Activated CD4-positive, alpha-beta T cell treated with anti-CD3 and anti-CD28 coated beads, Interleukin-2, amount 10 ng/mL, durations not matched to agents 7 days and 5 days (primary cell): Measurements from ENCODE around the gene ARG1. TPM values are rescaled to one million over a fixed set of nuclear protein-coding genes. Genes with fewer than 3 reads are reported as not detected.

Experiments used
- CTCF ChIA-PET: fragments of 350-600 bp; sonication (Branson Sonifier 250); formaldehyde crosslinking; loops from one replicate; lab custom pipeline; 2021; ENCODE audit warnings: antibody characterized with exemption; lab: Charles Lee
- POLR2A ChIA-PET: fragments of 350-600 bp; sonication (Branson Sonifier 250); formaldehyde crosslinking; loops from one replicate; lab custom pipeline; 2021; ENCODE audit warnings: antibody characterized with exemption; lab: Charles Lee
- DNase-seq: peaks from one replicate; pipeline ENCODE4 v3.0.0-alpha.2; 2020
- H3K27ac Mint-ChIP-seq: one replicate; pipeline ENCODE4 v1.8.0; 2021; ENCODE audit warnings: mild to moderate bottlenecking, moderate library complexity, mixed read lengths
- H3K27me3 Mint-ChIP-seq: one replicate; pipeline ENCODE4 v1.8.0; 2021; ENCODE audit warnings: mixed read lengths
- H3K36me3 Mint-ChIP-seq: one replicate; pipeline ENCODE4 v1.8.0; 2021; ENCODE audit warnings: low read depth, mixed read lengths
- H3K4me1 Mint-ChIP-seq: one replicate; pipeline ENCODE4 v1.8.0; 2021; ENCODE audit warnings: mixed read lengths
- H3K4me3 Mint-ChIP-seq: one replicate; pipeline ENCODE4 v1.8.0; 2021; ENCODE audit warnings: mild to moderate bottlenecking, moderate library complexity, mixed read lengths
- H3K9me3 Mint-ChIP-seq: one replicate; pipeline ENCODE4 v1.8.0; 2021; ENCODE audit warnings: mixed read lengths
- total RNA-seq, 2 experiments: library from RNA; stranded (reverse); gene quantifications; one replicate each; pipeline ENCODE4 v1.2.3, GENCODE V29; 2021

ARG1 gene
- total RNA-seq, 2 experiments from 2014 or later = not detected

GRCh38 chr6:131552572-131552971, 20.5 kb upstream of the ARG1 start:
- ChIA-PET POLR2A (no interaction called here), CTCF (interaction anchor here (1.5 kb wide), 1 partner anchor 18 kb away, joined by 4 read pairs; no protein-coding TSS in a partner anchor)
- DNase-seq = no peak
- Mint-ChIP-seq H3K4me3 (no peak overlapping the region), H3K4me1 (no peaks in the 10 kb centered on the region), H3K36me3 (no peaks in the 10 kb centered on the region), H3K27me3 (no peaks in the 10 kb centered on the region), H3K27ac (no peak overlapping the region), H3K9me3 (no peaks in the 10 kb centered on the region)

- peaks cover 5% of the 10 kb centered on the region for H3K9me3 Mint-ChIP-seq
- H3K27me3 Mint-ChIP-seq = no peaks in the 10 kb centered on the region
- ChIA-PET POLR2A (no interaction called here), CTCF (no interaction called here)
- no peaks in the 10 kb centered on the region for H3K4me1 Mint-ChIP-seq
- H3K36me3 Mint-ChIP-seq = no peaks in the 10 kb centered on the region
- no peak overlapping the region for H3K27ac Mint-ChIP-seq
- H3K4me3 Mint-ChIP-seq = no peak overlapping the region
- DNase-seq = no peak
Observed at GRCh38 chr6:131555992-131556391, 17.0 kb upstream of the ARG1 start.

GRCh38 chr6:131558922-131559321, 14.1 kb upstream of the ARG1 start:
- Mint-ChIP-seq H3K9me3 (peaks cover 5% of the 10 kb centered on the region), H3K27me3 (no peaks in the 10 kb centered on the region), H3K27ac (no peak overlapping the region), H3K4me1 (no peaks in the 10 kb centered on the region), H3K36me3 (no peaks in the 10 kb centered on the region), H3K4me3 (no peak overlapping the region)
- DNase-seq = no peak
- ChIA-PET POLR2A (no interaction called here), CTCF (no interaction called here)

GRCh38 chr6:131561925-131562707, 10.9 kb upstream of the ARG1 start:
- CTCF ChIA-PET = no interaction called here
- no peaks in the 10 kb centered on the region for H3K36me3 Mint-ChIP-seq
- H3K27ac Mint-ChIP-seq = no peak overlapping the region
- H3K4me3 Mint-ChIP-seq = no peak overlapping the region
- POLR2A ChIA-PET = no interaction called here
- H3K4me1 Mint-ChIP-seq = no peaks in the 10 kb centered on the region
- H3K27me3 Mint-ChIP-seq = no peaks in the 10 kb centered on the region
- no peak for DNase-seq
- peaks cover 5% of the 10 kb centered on the region for H3K9me3 Mint-ChIP-seq

GRCh38 chr6:131565056-131565455, 8.0 kb upstream of the ARG1 start:
- no peak overlapping the region for H3K4me3 Mint-ChIP-seq
- DNase-seq = no peak
- no peak overlapping the region for H3K27ac Mint-ChIP-seq
- peaks cover 4% of the 10 kb centered on the region for H3K9me3 Mint-ChIP-seq
- no peaks in the 10 kb centered on the region for H3K27me3 Mint-ChIP-seq
- CTCF ChIA-PET = no interaction called here
- H3K4me1 Mint-ChIP-seq = no peaks in the 10 kb centered on the region
- H3K36me3 Mint-ChIP-seq = no peaks in the 10 kb centered on the region
- POLR2A ChIA-PET = no interaction called here

- no peak for DNase-seq
- ChIA-PET POLR2A (no interaction called here), CTCF (interaction anchor here (0.7 kb wide), 1 partner anchor 667 kb away, joined by 3 read pairs; no protein-coding TSS in a partner anchor)
- no peaks in the 10 kb centered on the region for H3K4me1 Mint-ChIP-seq
- H3K9me3 Mint-ChIP-seq = no peaks in the 10 kb centered on the region
- H3K27ac Mint-ChIP-seq = no peak overlapping the region
- H3K36me3 Mint-ChIP-seq = peaks cover 2% of the 10 kb centered on the region
- no peak overlapping the region for H3K4me3 Mint-ChIP-seq
- no peaks in the 10 kb centered on the region for H3K27me3 Mint-ChIP-seq
Observed at GRCh38 chr6:131568726-131569125, 4.3 kb upstream of the ARG1 start.

DNA sequence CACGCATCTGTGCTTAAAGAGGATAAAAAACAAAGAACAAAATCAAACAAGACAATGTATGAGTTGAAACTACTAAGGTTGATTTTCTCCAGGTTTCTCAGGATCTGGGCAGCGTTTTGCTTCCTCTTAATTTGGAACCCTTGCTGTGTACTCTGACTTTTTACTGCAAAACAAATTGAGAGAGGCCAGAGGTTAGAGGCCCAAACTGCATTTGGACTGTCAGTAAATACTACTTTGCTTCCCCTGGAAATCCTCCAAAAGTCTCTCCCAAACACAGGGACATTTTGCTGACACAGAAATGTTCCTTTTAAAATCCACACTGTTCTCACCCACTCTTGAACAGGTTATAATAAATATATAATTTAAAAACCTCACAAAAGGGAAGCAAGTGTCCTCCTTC, 1.1 kb downstream of the ARG1 start:
- no peaks in the 10 kb centered on the region for H3K27me3 Mint-ChIP-seq
- ChIA-PET CTCF (no interaction called here), POLR2A (no interaction called here)
- H3K4me1 Mint-ChIP-seq = no peaks in the 10 kb centered on the region
- no peak overlapping the region for H3K4me3 Mint-ChIP-seq
- H3K9me3 Mint-ChIP-seq = no peaks in the 10 kb centered on the region
- peaks cover 2% of the 10 kb centered on the region for H3K36me3 Mint-ChIP-seq
- DNase-seq = no peak
- H3K27ac Mint-ChIP-seq = no peak overlapping the region

DNA sequence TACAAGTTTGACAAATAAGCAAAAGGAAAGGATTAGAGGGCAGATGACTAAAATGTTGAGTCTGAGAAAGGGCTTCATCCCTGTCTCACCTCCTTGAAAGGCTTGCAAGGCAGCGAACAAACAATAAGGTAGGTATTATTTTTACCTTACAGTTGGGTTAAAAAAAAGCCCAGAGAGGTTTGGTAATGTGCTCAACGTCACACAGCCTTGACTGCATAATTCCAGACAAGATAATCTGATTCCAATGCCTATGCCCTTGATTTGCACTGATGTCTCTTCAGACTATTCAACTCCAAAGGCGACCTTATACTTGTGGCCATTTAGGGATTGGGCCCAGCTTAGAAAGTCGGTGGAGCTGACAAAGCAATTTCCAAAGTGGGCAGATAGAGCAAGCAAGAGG, 1.7 kb downstream of the ARG1 start:
- CTCF ChIA-PET = interaction anchor here (1.0 kb wide), 1 partner anchor 8 kb away, joined by 3 read pairs; no protein-coding TSS in a partner anchor
- H3K27ac Mint-ChIP-seq = no peak overlapping the region
- H3K4me1 Mint-ChIP-seq = no peaks in the 10 kb centered on the region
- DNase-seq = no peak
- H3K9me3 Mint-ChIP-seq = no peaks in the 10 kb centered on the region
- H3K4me3 Mint-ChIP-seq = no peak overlapping the region
- peaks cover 2% of the 10 kb centered on the region for H3K36me3 Mint-ChIP-seq
- no peaks in the 10 kb centered on the region for H3K27me3 Mint-ChIP-seq
- POLR2A ChIA-PET = no interaction called here

GRCh38 chr6:131575834-131576478, 2.9 kb downstream of the ARG1 start:
- H3K4me3 Mint-ChIP-seq = no peak overlapping the region
- POLR2A ChIA-PET = no interaction called here
- H3K27ac Mint-ChIP-seq = no peak overlapping the region
- CTCF ChIA-PET = interaction anchor here (1.5 kb wide), 1 partner anchor 12 kb away, joined by 3 read pairs; no protein-coding TSS in a partner anchor
- H3K36me3 Mint-ChIP-seq = peaks cover 7% of the 10 kb centered on the region
- no peak for DNase-seq
- H3K9me3 Mint-ChIP-seq = no peaks in the 10 kb centered on the region
- H3K4me1 Mint-ChIP-seq = no peaks in the 10 kb centered on the region
- no peaks in the 10 kb centered on the region for H3K27me3 Mint-ChIP-seq

- CTCF ChIA-PET = no interaction called here
- Mint-ChIP-seq H3K36me3 (peaks cover 16% of the 10 kb centered on the region), H3K4me3 (no peak overlapping the region), H3K27ac (no peak overlapping the region), H3K4me1 (no peaks in the 10 kb centered on the region), H3K9me3 (no peaks in the 10 kb centered on the region), H3K27me3 (no peaks in the 10 kb centered on the region)
- DNase-seq = no peak
- POLR2A ChIA-PET = no interaction called here
Observed at GRCh38 chr6:131581523-131581922, 8.5 kb downstream of the ARG1 start.

DNA sequence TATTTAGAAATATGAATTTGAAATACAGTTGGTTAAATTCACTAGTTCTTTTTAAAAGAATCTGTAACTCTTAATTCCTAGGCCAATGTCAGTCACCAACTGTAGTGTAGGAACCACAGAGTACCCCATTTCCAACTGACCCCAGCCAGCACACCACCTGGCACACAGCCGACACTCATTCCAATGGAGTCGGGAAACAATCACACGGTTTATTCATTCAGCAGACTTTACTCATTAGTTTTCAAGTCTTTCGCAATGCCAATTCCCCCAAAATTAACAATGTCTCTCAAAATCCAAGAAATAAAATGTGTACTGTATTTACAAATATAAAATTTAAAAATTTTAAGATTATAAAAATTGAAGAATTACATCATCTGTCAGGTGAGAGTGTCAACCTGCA, 13.5 kb downstream of the ARG1 start:
- Mint-ChIP-seq H3K4me3 (no peak overlapping the region), H3K27ac (no peak overlapping the region), H3K9me3 (no peaks in the 10 kb centered on the region), H3K27me3 (no peaks in the 10 kb centered on the region), H3K4me1 (no peaks in the 10 kb centered on the region), H3K36me3 (peaks cover 33% of the 10 kb centered on the region)
- no peak for DNase-seq
- CTCF ChIA-PET = no interaction called here
- POLR2A ChIA-PET = no interaction called here

DNA sequence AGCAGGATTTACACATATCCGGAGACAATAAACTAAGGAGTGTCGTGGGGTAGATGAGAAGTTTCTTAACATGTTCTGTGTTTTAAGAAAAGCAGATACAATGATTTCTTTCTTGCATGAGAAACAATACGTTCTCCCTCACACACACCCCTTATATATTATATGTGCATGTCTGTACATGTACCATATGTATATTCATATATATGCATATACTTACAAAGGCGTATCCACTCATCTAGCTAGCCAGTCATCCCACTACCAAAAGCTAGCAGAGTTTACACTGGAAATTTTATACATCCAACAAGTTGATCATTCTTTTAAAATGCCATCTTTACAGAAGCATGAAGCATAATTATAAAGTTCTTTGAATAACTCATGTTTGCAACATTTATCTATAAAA, 14.9 kb downstream of the ARG1 start:
- Mint-ChIP-seq H3K4me1 (no peaks in the 10 kb centered on the region), H3K36me3 (peaks cover 30% of the 10 kb centered on the region), H3K27me3 (no peaks in the 10 kb centered on the region), H3K27ac (no peak overlapping the region), H3K9me3 (no peaks in the 10 kb centered on the region), H3K4me3 (no peak overlapping the region)
- CTCF ChIA-PET = interaction anchor here (1.3 kb wide), 1 partner anchor 12 kb away, joined by 3 read pairs; no protein-coding TSS in a partner anchor
- no peak for DNase-seq
- POLR2A ChIA-PET = no interaction called here

DNA sequence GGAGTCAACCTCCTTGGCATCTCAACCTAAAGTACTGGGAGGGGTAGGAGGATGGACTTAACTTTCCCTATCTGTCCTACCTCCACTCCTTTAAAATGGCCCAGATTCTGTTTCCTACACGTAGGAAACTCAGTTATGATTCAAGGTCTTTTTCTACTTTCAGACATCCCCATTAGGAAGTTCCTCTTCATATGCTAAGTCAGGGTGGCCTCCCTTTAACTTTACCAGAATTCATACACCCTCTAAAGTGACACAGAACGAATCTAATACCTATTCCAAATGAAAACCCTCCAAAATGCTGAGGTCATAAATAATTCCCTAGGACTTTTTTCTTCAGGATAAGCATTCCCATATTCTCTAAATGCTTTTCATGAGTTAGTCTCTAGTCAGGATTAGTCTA, 15.6 kb downstream of the ARG1 start:
- POLR2A ChIA-PET = no interaction called here
- CTCF ChIA-PET = no interaction called here
- peaks cover 33% of the 10 kb centered on the region for H3K36me3 Mint-ChIP-seq

More for the DNA sequence above, 15.6 kb downstream of the ARG1 start:
- H3K27me3 Mint-ChIP-seq = no peaks in the 10 kb centered on the region
- H3K4me3 Mint-ChIP-seq = no peak overlapping the region
- H3K9me3 Mint-ChIP-seq = no peaks in the 10 kb centered on the region
- peak overlapping the region; percentile 33 for H3K27ac Mint-ChIP-seq
- H3K4me1 Mint-ChIP-seq = no peaks in the 10 kb centered on the region
- no peak for DNase-seq
